ENCODE measurements around the gene HOXD3.
A peak's percentile ranks its signal among the peaks of the same experiment; 100 is the strongest.

The HOXD3 gene

DNA sequence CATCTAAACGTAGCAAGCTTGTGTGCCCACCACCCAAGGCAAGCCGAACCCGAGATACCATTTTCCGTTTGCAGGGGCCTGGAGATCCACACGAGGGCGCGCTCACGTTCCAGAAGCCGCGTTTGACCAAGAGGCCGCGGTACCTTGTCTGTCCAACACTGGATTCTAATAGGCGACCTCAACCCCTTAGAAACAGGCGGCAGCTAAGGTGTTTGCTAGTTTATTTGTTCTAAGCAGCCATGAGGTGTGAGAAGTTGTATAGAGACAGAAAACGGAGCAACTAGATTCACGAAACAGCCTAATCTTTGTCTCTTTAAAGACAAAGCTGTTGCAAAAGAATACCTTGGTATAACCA, 45.8 kb upstream of the HOXD3 start:
- H3K4me3 ChIP-seq (ENCODE audit: low read depth, low read length): no peak overlapping the region
- DNase-seq (ENCODE audit: low read depth): peak; percentile 76
- TF ChIP-seq POLR2A (IDR thresholded peaks at IDR 0.05; ENCODE audit: extremely low read depth, insufficient read length): no peak
- TF ChIP-seq MYC (IDR thresholded peaks at IDR 0.05; ENCODE audit: low read depth, low read length): no peak
- TF ChIP-seq, protein P1, sequence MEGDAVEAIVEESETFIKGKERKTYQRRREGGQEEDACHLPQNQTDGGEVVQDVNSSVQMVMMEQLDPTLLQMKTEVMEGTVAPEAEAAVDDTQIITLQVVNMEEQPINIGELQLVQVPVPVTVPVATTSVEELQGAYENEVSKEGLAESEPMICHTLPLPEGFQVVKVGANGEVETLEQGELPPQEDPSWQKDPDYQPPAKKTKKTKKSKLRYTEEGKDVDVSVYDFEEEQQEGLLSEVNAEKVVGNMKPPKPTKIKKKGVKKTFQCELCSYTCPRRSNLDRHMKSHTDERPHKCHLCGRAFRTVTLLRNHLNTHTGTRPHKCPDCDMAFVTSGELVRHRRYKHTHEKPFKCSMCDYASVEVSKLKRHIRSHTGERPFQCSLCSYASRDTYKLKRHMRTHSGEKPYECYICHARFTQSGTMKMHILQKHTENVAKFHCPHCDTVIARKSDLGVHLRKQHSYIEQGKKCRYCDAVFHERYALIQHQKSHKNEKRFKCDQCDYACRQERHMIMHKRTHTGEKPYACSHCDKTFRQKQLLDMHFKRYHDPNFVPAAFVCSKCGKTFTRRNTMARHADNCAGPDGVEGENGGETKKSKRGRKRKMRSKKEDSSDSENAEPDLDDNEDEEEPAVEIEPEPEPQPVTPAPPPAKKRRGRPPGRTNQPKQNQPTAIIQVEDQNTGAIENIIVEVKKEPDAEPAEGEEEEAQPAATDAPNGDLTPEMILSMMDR (IDR thresholded peaks at IDR 0.05; ENCODE audit: low read depth, low read length): peak; percentile 90

DNA sequence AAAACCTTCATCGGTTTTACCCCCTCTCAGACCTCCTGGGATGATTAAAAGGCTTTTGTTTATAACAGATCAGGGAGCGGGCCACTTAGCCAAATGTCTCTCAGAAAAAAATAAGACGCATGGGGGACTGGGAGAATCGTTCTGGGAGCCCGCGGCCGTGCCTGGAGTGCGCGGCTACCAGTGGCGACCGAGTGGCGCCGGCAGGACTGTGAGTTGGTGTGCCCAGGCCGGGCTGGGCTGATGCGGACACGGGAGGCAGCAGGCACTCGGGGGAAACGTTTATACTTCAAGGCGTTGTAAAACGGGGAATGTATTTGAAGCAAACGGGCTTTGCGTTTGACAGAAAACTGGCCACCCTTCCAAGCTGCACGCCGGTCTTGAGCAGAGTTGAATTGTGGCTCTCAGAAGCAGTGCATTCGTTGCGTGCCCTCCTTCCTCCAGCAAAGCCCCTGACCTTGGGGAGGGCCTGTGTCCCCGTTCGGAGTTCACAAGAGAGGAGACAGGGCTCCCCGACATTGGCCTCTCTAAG, 45.2 kb upstream of the HOXD3 start:
- TF ChIP-seq, protein P1 (IDR thresholded peaks at IDR 0.05; ENCODE audit: low read depth, low read length): no peak
- no peak for TF ChIP-seq POLR2A (IDR thresholded peaks at IDR 0.05; ENCODE audit: extremely low read depth, insufficient read length)
- TF ChIP-seq MYC (IDR thresholded peaks at IDR 0.05; ENCODE audit: low read depth, low read length): no peak
- TF ChIP-seq, protein P2, sequence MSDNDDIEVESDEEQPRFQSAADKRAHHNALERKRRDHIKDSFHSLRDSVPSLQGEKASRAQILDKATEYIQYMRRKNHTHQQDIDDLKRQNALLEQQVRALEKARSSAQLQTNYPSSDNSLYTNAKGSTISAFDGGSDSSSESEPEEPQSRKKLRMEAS (IDR thresholded peaks at IDR 0.05; ENCODE audit: low read depth, low read length): no peak
- DNase-seq (ENCODE audit: low read depth): no peak
- no peak overlapping the region for H3K4me3 ChIP-seq (ENCODE audit: low read depth, low read length)

DNA sequence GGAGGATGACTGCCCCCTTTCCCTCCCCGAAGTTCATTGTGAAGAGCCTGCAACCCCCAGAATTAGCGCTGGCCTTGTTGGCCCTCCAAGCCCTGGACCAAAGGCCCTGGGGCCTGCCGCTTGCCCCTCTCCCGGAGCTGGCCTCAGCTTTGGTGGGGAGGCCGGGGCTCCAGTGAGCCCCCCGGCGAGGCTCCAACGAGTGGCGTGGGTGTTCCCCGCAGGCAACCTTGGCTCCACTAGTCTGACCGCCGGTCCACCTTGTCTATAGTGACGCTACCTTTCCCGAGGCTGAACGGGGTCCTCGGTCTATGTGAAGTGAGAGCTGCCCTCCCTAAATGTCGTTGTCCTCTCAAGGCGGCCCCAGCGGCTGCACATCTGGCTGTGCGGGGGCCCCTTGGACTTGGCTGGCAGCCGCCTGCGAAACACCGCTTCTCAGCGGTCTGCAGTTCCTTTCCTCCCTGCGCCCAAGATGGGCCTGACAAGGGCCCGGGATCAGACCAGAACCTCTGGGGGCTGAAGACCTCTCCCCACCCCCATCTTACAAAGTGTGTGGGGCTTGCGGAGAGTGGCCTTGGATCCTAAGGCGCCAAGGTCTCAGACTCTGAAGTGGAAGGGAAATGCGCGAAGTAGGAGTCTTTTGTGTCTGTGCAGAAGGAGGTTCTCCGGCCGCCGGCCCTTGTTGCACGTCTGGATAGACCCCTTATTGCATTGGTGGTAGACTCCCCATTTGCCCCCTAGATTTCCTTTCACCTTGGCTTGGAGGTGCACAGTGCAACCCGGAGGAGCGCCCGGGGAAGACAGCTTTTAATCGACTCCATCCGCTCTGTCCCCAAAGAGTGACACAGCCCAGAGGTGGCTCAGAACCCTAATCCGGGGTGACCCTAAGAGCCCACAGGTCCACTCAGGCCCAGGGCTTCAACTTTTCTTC, 44.5 kb upstream of the HOXD3 start:
- DNase-seq (ENCODE audit: low read depth): no peak
- TF ChIP-seq, protein P1 (IDR thresholded peaks at IDR 0.05; ENCODE audit: low read depth, low read length): no peak
- TF ChIP-seq MYC (IDR thresholded peaks at IDR 0.05; ENCODE audit: low read depth, low read length) (no peak), POLR2A (IDR thresholded peaks at IDR 0.05; ENCODE audit: extremely low read depth, insufficient read length) (no peak)
- TF ChIP-seq, protein P2 (IDR thresholded peaks at IDR 0.05; ENCODE audit: low read depth, low read length): no peak
- H3K4me3 ChIP-seq (ENCODE audit: low read depth, low read length): no peak overlapping the region

DNA sequence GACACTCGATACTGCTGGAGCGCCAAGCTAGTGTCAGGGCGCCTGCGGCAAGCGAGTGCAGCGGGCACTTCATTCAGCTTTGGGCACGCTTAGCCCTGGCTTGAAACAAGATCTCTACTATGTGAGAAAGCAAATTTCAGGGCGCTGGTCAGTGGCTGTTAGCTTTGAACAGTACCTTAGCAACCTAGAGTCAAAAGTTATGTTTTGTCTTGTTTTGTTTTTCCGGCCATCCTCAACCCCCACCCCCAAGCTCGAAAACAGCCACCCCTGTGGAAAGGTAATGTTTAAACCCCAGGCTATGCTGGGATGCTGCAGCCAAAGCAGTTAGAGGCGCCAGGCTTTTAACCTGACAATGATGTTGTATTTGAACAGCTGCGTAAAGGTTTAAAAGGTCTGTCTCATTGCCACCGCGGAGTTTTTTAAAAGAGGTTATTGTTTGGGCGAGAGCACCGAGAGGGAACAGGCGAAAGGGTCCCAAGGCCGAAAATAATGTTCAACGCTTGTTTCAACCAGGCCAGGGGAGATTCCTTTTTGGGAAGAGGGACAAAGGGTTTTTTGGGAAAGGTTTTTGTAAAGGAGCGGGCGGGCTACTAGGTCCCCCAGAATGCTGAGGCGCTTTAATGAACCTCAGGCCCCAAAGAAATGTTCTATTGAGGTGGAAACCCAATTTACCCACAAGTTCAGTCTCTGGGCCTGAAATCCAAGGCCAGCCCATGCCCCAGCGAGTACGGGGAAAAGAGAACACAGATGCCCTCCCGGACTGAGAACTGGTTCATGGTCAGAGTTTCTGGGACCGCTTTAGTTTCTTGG, 42.8 kb upstream of the HOXD3 start:
- no peak for DNase-seq (ENCODE audit: low read depth)
- H3K4me3 ChIP-seq (ENCODE audit: low read depth, low read length): no peak overlapping the region
- TF ChIP-seq, protein P1 (IDR thresholded peaks at IDR 0.05; ENCODE audit: low read depth, low read length): no peak
- TF ChIP-seq POLR2A (IDR thresholded peaks at IDR 0.05; ENCODE audit: extremely low read depth, insufficient read length) (no peak), MYC (IDR thresholded peaks at IDR 0.05; ENCODE audit: low read depth, low read length) (no peak)
- TF ChIP-seq, protein P2 (IDR thresholded peaks at IDR 0.05; ENCODE audit: low read depth, low read length): no peak

DNA sequence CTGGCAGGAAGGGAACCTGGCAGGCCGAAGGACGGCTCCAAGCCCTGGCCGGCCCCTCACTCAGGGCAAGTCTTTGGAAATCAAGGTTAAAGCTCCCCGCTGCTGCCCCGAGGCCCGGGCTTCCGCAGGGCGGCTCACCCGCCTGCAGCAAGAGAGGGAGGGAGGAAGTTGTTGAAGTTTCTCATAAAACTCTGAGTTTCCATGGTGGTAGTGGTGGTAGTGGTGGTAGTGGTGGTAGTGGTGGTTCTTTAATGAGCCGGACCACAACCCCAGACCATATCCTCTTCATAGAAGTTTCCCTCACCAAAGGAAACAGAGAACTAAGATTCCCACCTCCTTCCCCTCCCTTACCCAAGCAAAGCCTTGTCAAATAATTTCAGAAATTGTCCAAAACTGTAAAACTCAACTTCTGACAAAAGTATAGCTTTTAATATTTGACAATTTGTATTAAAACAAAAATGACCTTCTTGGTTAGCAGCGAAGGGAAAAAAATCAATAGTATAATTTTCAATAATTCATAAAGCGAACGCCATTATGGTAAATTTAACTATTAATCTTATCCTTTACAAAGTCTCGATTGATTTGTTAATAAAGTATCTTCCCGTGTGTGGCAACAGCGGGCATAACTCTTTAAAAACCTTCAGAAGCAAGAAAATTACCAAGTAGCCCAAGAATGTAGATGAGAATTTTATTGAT, 42.0 kb upstream of the HOXD3 start:
- no peak overlapping the region for H3K4me3 ChIP-seq (ENCODE audit: low read depth, low read length)
- TF ChIP-seq, protein P2 (IDR thresholded peaks at IDR 0.05; ENCODE audit: low read depth, low read length): no peak
- TF ChIP-seq MYC (IDR thresholded peaks at IDR 0.05; ENCODE audit: low read depth, low read length): no peak
- TF ChIP-seq, protein P1 (IDR thresholded peaks at IDR 0.05; ENCODE audit: low read depth, low read length): no peak
- no peak for TF ChIP-seq POLR2A (IDR thresholded peaks at IDR 0.05; ENCODE audit: extremely low read depth, insufficient read length)
- DNase-seq (ENCODE audit: low read depth): peak; percentile 86
